Activated CD4-positive, alpha-beta T cell treated with anti-CD3 and anti-CD28 coated beads, Interleukin-2, amount 50 U/mL, for 1 hour (primary cell): ENCODE results near the gene NFAT5.

Experiments used
- DNase-seq: peaks from one replicate; pipeline ENCODE4 v3.0.0-alpha.2; 2020

Gene NFAT5

GRCh38 chr16:69744363-69745231, 178.8 kb downstream of the NFAT5 start:
- no peak for DNase-seq

DNA sequence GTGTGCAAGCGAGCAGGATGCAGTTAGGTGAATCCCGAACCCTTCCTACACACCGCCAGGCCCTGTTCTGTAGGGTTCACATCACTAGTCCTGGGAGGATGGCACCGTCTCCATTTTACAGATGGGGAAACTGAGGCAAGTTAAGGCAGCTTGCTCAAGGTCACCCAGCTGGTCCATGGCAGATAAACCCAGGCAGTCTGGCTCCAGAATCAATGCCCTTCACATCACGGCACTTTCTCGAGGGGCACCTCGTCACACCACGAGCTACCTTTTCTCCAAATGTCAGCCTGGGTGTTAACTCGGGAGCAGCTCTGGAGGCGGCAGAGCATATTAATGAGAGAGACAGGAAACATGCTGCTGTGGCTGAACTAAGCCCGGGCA, 179.5 kb downstream of the NFAT5 start:
- no peak for DNase-seq

GRCh38 chr16:69745959-69746358, 180.2 kb downstream of the NFAT5 start:
- DNase-seq: no peak

- DNase-seq: no peak
Observed at GRCh38 chr16:69747115-69747514, 181.3 kb downstream of the NFAT5 start.

DNA sequence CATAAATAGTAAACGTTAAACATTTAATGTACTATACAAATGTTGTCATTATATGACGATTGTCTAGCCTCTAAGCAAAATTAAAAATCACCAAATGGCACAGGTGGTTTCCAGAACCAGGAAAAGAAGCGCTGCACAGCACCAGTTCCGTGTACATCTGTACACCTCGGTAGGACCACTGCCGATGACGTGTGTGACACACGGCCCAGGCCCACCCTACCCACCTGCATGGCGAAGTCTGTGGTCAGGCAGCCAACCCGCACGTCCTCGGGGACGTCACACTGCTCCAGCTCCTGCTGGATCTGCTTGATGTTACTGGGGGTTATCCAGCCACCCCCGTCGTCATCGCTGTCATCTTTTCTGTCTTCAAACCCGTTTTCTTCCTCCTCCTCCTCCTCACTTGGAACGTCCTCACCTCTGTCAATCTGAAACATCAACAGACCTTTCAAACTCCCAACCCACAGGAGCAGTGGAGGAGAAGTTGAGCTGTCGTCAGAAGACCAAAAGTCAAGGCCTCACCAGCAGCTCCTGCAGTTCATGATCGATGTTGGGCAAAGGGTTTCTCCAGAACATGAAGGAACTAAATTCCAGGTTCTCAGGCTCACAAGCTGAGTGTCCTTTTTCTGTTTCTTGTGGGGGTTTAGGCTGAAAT, 183.1 kb downstream of the NFAT5 start:
- no peak for DNase-seq

DNA sequence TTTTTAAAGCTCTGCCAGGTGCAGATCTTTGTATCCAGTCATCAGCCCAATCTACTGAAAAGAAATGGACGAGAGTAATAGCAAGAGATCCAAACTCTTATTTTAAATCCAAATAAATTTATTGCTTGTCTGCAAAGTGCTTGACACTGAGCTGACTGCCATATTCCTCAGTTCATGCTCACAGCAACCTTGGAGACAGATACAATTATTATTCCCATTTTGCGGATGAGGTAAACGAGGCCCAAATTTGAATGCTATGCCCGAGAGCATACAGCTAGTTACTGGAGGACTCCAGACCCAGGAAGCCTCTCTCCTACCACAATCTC, 188.3 kb downstream of the NFAT5 start:
- DNase-seq: no peak
